GM04503 (cell line): Measurements from ENCODE around the gene TCEAL1.
"Not testable (repeated sequence)": the region's sequence is repeated elsewhere in the genome, so short reads cannot be mapped to it uniquely, and the experiment has no call there.

Experiments used
- DNase-seq: peaks from one replicate; pipeline ENCODE4 v3.0.0-alpha.2; 2012; ENCODE audit warnings: low read depth

TCEAL1 gene

GRCh38 chrX:103635436-103635835 is 6.7 kb downstream of the TCEAL1 start:
- DNase-seq: no peak

- DNase-seq: no peak
Observed at GRCh38 chrX:103637604-103638338, 9.0 kb downstream of the TCEAL1 start.

- not testable (repeated sequence) for DNase-seq
Observed at GRCh38 chrX:103638479-103639346, 9.9 kb downstream of the TCEAL1 start.

GRCh38 chrX:103640401-103641155 is 11.8 kb downstream of the TCEAL1 start:
- no peak for DNase-seq

GRCh38 chrX:103644125-103644524 is 15.3 kb downstream of the TCEAL1 start:
- no peak for DNase-seq

GRCh38 chrX:103647630-103648029 is 18.9 kb downstream of the TCEAL1 start:
- DNase-seq: no peak

- no peak for DNase-seq
Observed at GRCh38 chrX:103651151-103651773, 22.5 kb downstream of the TCEAL1 start.

GRCh38 chrX:103655230-103656000 is 26.6 kb downstream of the TCEAL1 start:
- DNase-seq: not testable (repeated sequence)

- peak; percentile 36 for DNase-seq
Observed at GRCh38 chrX:103656617-103657016, 27.8 kb downstream of the TCEAL1 start.

GRCh38 chrX:103657066-103657465 is 28.3 kb downstream of the TCEAL1 start:
- DNase-seq: not testable (repeated sequence)

- no peak for DNase-seq
Observed at GRCh38 chrX:103658681-103659433, 30.1 kb downstream of the TCEAL1 start.

GRCh38 chrX:103659460-103659859 is 30.7 kb downstream of the TCEAL1 start:
- not testable (repeated sequence) for DNase-seq

GRCh38 chrX:103663981-103664762 is 35.4 kb downstream of the TCEAL1 start:
- no peak for DNase-seq

- DNase-seq: no peak
Observed at GRCh38 chrX:103666202-103667107, 37.7 kb downstream of the TCEAL1 start.

GRCh38 chrX:103669745-103670144 is 41.0 kb downstream of the TCEAL1 start:
- DNase-seq: no peak

GRCh38 chrX:103674531-103675454 is 46.0 kb downstream of the TCEAL1 start:
- DNase-seq: no peak

GRCh38 chrX:103678199-103678993 is 49.6 kb downstream of the TCEAL1 start:
- no peak for DNase-seq
